ENCODE data around the gene TTC9B. TPM values are rescaled to one million over a fixed set of nuclear protein-coding genes. Genes with fewer than 3 reads are reported as not detected.
"Not testable (repeated sequence)": the region's sequence is repeated elsewhere in the genome, so short reads cannot be mapped to it uniquely, and the experiment has no call there.

TTC9B gene
- total and polyA plus RNA-seq, 10 donors, result not detected

GRCh38 chr19:40178756-40179155 lies 39.4 kb downstream of the TTC9B start:
- DNase-seq, result no peak
- no peaks in the 10 kb centered on the region for H3K9me3 ChIP-seq
- no peak overlapping the region for H3K4me3 ChIP-seq
- peaks cover 0 to 9% (median 0%) of the 10 kb centered on the region in 7 donors for H3K27me3 ChIP-seq (replicated peaks in 1 of 7)
- intact Hi-C loops (cut with DNase I; ENCODE audit: low total_unique reads), result no loop called here
- no peak overlapping the region for H3K27ac ChIP-seq
- no peak for TF ChIP-seq POLR2A (IDR thresholded peaks at IDR 0.05)
- TF ChIP-seq POLR2AphosphoS5 (IDR thresholded peaks at IDR 0.05), result no peak
- no peak for TF ChIP-seq CTCF (IDR thresholded peaks at IDR 0.05 in 8 of 11, conservative IDR thresholded peaks at IDR 0.05 in 3 of 11)
- WGBS, 5 donors, result 81 to 89% (median 86%) methylated on average over 4 of the region's 4 CpGs
- no peaks in the 10 kb centered on the region for H3K4me1 ChIP-seq
- no peaks in the 10 kb centered on the region for H3K36me3 ChIP-seq

- TF ChIP-seq CTCF (IDR thresholded peaks at IDR 0.05 in 8 of 11, conservative IDR thresholded peaks at IDR 0.05 in 3 of 11) (no peak), POLR2AphosphoS5 (IDR thresholded peaks at IDR 0.05) (no peak), POLR2A (IDR thresholded peaks at IDR 0.05) (no peak)
- H3K4me3 ChIP-seq, result no peak overlapping the region
- H3K27ac ChIP-seq, result no peak overlapping the region
- intact Hi-C loops (cut with DNase I; ENCODE audit: low total_unique reads), result no loop called here
- WGBS, 5 donors, result 79 to 91% (median 87%) methylated on average over 5 of the region's 5 CpGs
- no peak for DNase-seq
- H3K36me3 ChIP-seq, result no peaks in the 10 kb centered on the region
- peaks cover 0 to 9% (median 0%) of the 10 kb centered on the region in 7 donors for H3K27me3 ChIP-seq (replicated peaks in 1 of 7)
- H3K9me3 ChIP-seq, result no peaks in the 10 kb centered on the region
- no peaks in the 10 kb centered on the region for H3K4me1 ChIP-seq
These were observed 40.7 kb downstream of the TTC9B start for GRCh38 chr19:40177286-40178070.

GRCh38 chr19:40175820-40176219 lies 42.4 kb downstream of the TTC9B start:
- Histone ChIP-seq H3K27ac (no peak overlapping the region), H3K4me1 (no peaks in the 10 kb centered on the region), H3K27me3 (replicated peaks in 1 of 7) (peaks cover 0 to 9% (median 0%) of the 10 kb centered on the region in 7 donors), H3K36me3 (no peaks in the 10 kb centered on the region), H3K4me3 (no peak overlapping the region), H3K9me3 (no peaks in the 10 kb centered on the region)
- 76 to 86% (median 83%) methylated on average over 5 of the region's 5 CpGs for WGBS, 5 donors
- intact Hi-C loops (cut with DNase I; ENCODE audit: low total_unique reads), result no loop called here
- TF ChIP-seq POLR2AphosphoS5 (IDR thresholded peaks at IDR 0.05) (no peak), CTCF (IDR thresholded peaks at IDR 0.05 in 8 of 11, conservative IDR thresholded peaks at IDR 0.05 in 3 of 11) (no peak), POLR2A (IDR thresholded peaks at IDR 0.05) (no peak)
- no peak for DNase-seq

GRCh38 chr19:40174092-40174491 lies 44.1 kb downstream of the TTC9B start:
- intact Hi-C loops (cut with DNase I; ENCODE audit: low total_unique reads), result no loop called here
- TF ChIP-seq POLR2AphosphoS5 (IDR thresholded peaks at IDR 0.05) (no peak), POLR2A (IDR thresholded peaks at IDR 0.05) (no peak), CTCF (IDR thresholded peaks at IDR 0.05 in 8 of 11, conservative IDR thresholded peaks at IDR 0.05 in 3 of 11) (no peak)
- Histone ChIP-seq H3K27me3 (replicated peaks in 1 of 7) (peaks cover 0 to 6% (median 0%) of the 10 kb centered on the region in 7 donors), H3K9me3 (no peaks in the 10 kb centered on the region), H3K4me1 (no peaks in the 10 kb centered on the region), H3K27ac (no peak overlapping the region), H3K4me3 (no peak overlapping the region), H3K36me3 (no peaks in the 10 kb centered on the region)
- 58 to 84% (median 66%) methylated on average over 4 of the region's 4 CpGs for WGBS, 5 donors
- no peak for DNase-seq

DNA sequence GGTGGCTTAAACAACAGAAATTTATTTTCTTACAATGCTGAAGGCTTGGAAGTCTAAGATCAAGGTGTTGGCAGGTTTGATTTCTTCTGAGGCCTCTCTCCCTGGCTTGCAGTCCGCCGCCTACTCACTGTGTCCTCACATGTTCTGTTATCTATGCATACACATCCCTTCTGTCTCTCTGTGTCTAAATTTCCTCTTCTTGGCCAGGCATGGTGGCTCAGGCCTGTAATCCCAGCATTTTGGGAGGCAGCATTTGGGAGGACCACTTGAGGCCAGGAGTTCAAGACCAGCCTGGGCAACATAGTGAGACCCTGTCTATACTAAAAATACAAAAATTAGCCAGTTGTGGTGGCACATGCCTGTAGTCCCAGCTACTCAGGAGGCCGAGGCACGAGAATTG lies 46.9 kb downstream of the TTC9B start:
- intact Hi-C loops (cut with DNase I; ENCODE audit: low total_unique reads); H3K4me3 ChIP-seq; H3K9me3 ChIP-seq; H3K27me3 ChIP-seq (replicated peaks in 1 of 7); H3K36me3 ChIP-seq; DNase-seq; H3K27ac ChIP-seq; H3K4me1 ChIP-seq: not testable (repeated sequence)
- 90 to 95% (median 91%) methylated on average over 4 of the region's 4 CpGs for WGBS, 5 donors

DNA sequence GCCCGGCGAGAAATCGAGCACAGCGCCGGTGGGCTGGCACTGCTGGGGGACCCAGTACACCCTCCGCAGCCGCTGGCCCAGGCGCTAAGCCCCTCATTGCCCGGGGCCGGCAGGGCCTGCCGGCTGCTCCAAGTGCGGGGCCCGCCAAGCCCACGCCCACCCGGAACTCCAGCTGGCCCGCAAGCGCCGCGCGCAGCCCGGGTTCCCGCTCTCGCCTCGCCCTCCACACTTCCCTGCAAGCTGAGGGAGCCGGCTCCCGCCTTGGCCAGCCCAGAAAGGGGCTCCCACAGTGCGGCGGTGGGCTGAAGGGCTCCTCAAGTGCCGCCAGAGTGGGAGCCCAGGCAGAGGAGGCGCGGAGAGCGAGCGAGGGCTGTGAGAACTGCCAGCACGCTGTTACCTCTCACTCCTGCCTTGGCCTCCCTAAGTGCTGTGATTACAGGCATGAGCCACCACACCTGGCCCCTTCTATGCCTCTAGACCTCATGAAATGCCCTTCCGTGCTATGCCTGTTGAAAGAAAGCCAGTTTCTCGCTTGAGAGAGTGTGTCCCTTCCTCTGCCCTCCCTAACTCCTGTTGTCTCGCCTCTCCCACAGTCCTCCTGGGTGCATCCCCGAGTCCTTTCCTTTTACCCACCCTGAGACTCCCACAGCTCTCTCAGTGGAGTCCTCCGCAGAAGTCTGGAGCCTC lies 47.7 kb downstream of the TTC9B start:
- H3K9me3 ChIP-seq; H3K4me1 ChIP-seq; intact Hi-C loops (cut with DNase I; ENCODE audit: low total_unique reads); H3K36me3 ChIP-seq; H3K4me3 ChIP-seq; H3K27ac ChIP-seq; DNase-seq: not testable (repeated sequence)
- H3K27me3 ChIP-seq (replicated peaks in 1 of 7), result peaks cover 0 to 11% (median 0%) of the 10 kb centered on the region in 7 donors
- WGBS, 5 donors, result 71 to 93% (median 83%) methylated on average over 22 to 36 of the region's 39 CpGs

Data from spleen (tissue), 11 donors.